Dermis microvascular lymphatic vessel endothelial cell (primary cell): ENCODE data around the gene CADM1. TPM values are rescaled to one million over a fixed set of nuclear protein-coding genes. Genes with fewer than 3 reads are reported as not detected.

Experiments
- DNase-seq, 2 donors: peaks; one replicate each; pipeline versions ENCODE4 v3.0.0 to v3.0.0-alpha.2; 2010; ENCODE audit warnings: low read depth in 2 of 2
- total RNA-seq: library from RNA; depleted of rRNA; stranded (reverse); fragments of >200 nt; gene quantifications from 2 replicates; pipeline ENCODE4 v1.2.1, GENCODE V29; 2014

Gene CADM1
- total RNA-seq, 1 donor from 2014 or later = 0.77 TPM

DNA sequence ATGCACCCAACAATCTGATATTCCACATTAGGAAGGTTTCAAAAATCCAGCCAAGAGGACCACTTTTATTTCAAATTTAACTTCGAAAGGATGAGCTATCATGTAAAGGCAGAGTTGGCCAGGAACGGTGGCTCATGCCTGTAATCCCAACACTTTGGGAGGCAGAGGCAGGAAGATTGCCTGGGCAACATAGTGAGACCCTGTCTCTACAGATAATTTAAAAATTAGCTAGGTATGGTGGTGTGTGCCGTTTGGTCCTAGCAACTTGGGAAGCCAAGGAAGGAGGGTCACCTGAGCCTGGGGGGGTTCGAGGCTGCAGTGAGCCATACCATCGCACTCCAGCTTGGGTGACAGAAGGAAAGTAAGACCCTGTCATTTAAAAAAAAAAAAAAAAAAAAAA lies 96.7 kb downstream of the CADM1 start:
- DNase-seq = no peak

DNA sequence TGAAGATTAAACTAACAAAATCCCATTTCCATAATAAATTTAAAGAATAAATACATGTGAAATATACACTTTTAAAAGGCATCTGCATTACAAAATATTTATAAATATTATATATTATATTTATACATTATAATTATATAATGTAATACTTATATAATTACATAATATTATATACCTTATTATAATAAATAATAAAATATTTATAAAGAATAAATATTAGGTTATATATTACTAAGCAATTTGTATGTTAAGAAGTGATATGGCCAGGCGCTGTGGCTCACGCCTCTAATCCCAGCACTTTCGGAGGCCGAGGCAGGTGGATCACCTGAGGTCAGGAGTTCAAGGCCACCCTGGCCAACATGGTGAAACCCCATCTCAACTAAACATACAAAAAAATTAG lies 97.8 kb downstream of the CADM1 start:
- DNase-seq = no peak

DNA sequence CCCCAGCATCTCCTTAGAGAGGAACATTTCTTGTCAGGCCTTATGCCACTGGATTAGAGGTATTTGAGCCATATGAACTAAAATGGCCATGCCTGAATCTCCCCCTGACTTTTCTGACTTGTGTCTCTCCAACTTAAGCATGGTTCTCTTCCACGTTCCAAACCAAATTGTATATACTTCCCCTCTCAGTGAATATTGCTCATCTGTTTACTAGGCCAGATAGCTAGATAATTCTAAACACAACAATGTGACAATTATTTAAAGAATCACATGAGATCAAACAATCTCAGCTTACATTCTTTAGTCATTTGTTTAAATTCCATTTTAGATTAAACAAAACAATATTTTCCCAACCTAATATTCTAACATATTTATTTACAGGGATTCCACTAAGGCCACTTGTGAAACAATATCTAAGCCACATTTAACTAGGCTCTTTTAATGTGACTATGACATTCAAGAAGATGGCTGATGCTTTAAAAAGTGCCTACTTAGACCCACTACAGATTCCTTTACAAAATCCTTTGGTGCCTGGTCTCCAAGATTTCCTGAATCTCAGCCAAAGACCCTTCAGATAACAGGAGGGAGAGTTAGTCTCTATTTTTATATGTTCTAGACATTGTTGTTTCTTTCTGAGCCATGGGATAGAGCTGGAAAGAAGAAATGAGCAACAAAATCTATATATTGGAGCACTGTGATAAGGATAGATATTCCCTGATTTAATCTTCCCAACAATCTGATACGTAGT lies 105.7 kb downstream of the CADM1 start:
- no peak for DNase-seq

DNA sequence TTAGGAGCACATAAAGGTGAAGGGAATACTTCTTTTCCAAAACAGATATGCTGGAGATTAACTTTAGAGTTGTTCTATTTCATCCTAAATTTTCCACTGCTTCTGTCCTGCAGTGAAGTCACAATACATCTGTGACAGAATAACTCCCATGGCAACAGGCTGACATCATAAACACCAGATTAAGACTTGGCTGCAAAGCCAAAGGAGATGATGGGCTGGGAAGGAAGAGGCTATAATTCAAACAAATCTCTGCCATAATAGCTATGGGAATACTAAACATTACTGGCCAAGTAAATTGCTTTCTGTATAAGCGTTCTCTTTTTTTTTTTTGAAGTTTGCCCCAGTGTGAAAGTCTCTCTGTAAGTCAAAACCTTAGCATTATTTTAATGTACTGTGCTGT lies 107.7 kb downstream of the CADM1 start:
- DNase-seq = no peak

DNA sequence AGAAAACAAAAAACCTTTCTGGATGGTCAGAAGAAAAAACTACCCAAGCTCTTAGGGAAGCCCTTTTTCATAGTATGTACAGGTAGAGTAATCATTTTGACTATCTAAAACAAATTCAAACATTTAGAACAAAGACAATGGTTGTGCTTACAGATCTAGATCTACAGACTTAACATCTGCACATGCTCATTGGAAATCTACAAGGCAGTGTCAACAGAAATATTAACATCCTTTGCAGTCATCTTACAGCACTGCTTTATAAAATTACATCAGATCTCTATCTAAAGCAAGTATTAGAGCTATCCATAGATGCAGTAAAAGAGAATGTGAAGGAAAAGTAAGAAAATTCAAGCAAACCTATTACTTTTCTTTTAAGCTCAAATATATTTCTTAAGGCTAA lies 110.3 kb downstream of the CADM1 start:
- no peak for DNase-seq

DNA sequence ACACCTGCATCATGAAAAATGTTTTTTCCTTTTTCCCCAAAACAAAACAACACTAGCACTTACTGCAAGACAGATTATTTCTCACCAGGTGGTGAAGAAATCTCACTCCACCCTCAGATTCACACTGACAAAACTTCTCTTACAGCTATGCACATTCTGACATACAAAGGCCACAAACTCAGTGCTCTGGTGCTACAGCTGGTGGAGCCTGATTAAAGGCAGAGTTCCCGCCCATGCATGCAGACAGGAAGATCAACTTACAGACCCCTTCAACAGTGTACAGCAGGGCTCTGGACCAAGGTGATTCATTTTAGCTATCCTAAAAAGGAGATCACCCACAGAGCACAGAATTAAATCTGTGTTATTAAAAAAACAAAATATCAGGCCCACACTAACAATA lies 112.6 kb downstream of the CADM1 start:
- DNase-seq = no peak

DNA sequence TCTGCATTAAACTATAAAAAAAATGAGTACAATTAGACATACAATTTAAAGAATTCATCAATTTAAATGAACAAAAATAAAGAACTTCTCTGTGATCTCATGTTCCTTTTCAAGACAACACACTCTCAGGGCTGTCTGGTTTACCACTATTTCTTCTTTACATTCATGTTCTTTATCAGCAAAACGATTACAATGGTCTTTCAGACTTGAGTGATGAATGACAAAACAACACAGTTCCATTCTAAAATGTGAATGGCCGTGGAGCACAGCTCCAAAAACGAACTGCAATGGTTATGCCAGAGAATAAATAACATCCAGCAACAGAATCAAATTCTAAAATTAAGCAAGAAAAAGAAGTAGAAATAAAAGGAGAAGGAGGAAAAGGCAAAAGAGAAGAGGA lies 113.1 kb downstream of the CADM1 start:
- no peak for DNase-seq

DNA sequence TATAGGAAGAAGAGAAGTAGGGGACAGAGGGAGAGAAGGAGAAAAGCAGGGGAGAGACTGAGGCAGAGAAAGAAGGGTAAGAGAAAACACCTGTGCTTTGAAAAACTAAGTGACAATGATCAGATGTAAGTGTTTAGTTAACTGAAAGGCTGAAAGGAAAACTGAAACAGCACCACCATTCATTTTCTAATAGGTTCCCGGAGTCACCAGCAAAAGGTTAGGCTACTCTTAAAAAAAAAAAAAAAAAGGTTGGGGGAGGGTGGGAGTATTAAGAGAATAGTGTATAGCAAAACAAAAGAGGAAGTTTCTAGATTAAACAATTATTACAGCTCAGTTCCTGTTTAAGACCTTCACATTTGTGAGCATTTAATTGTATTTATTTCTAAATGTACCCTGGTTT lies 113.8 kb downstream of the CADM1 start:
- DNase-seq = no peak

DNA sequence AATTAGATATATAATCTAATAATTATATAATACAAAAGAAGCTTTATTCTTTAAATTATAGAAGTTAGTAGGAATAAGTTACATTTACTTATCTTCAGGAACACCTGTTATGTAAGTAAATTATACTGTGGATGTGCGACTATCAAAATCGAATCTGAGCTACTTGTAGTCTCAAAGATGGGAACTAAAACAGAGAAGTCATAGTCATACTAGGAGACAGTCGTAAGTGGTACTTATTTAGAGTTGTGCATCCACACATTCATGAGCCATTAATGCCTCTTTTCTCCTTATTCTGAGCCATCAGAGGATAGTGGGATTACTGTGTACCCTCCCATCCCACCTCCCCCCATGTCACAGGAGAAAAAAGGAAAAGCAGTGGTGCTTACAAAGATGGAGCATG lies 114.4 kb downstream of the CADM1 start:
- DNase-seq = no peak

DNA sequence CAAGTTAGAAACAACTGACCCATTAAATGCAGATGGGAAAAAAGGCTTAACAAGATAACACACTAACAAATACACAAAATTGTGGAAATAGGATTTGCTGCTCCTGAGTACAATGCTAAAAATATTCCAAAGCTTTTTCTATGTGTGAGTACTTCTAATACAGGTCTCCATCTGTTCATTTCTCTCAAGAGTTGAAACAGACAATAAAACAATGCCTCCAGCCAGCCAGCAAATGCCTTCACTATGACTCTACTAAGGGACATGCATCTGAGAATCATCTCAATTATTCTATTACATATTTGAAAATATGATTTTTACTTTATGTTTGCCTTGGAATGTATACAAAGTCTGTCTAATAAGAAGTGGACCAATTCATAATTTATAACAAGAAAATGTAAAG lies 119.0 kb downstream of the CADM1 start:
- DNase-seq = no peak

DNA sequence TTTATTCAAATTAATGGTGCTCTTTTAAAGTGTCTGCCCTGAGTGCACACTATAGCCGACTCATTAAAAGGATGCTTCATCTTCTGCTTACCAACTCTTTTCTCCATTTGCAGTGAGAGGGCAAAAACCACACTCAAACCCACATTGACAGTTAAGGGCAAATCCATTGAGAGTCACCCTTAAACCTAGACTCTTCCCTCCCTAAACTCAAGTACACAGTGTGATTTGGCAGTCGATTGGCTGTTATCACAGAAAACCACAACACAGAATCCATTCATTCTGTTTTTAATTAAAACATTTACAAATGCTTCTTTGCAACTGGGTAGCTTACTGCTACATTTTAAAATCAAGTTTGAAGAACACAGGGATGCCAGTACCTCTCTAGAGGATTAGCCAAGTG lies 120.0 kb downstream of the CADM1 start:
- DNase-seq = no peak

DNA sequence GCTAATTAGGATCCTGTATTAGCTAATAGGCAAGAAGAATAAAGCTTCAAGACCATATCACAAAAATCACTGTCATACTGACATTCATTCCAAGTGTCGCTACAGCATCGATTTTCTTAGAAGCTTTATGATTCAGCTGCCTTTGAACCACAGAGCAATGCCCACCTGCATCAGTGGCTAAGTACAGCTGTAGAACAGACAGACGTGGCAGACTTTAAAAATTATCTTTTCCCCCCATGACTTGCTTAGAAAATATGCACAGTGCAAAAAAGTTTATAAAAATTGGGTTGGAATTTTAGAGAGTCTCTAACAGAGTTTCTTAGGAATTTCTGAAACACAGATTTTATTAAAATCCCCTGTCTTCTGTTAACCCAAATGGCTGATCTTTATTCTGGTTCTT lies 120.8 kb downstream of the CADM1 start:
- DNase-seq = no peak

DNA sequence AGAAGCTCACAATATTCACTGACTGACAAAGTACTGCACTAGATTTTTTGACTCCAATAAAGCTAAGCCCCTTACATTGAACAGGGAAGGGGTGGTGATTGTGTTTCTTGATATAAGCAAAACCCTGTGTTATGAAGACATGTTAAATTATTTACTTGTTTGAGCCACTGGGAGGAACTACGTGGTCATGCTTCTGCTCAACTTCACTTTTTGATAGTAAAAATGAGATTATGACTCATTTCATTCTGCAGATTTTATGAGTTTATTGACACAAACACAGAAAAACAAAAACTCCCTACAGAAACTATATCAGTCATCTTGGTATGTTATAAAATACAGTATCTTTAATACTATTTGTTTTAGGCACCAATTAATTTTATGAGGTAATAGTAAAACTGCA lies 124.7 kb downstream of the CADM1 start:
- no peak for DNase-seq

DNA sequence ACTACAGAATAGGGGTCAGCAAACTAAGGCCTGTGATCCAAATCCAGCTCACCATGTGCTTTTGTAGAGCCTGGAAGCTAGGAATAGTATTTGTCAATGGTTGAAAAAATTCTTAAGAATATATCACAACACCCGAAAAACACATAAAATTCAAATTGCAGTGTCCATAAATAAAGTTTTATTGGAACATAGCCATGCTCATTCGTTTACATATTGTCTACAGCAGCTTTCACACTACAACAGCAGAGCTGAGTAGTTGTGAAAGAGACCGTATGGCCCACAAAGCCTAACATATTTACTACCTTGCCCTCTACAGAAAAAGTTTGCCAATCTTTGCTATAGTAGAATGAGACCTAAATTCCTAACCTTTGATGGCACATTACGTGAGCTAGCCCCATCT lies 125.7 kb downstream of the CADM1 start:
- no peak for DNase-seq

DNA sequence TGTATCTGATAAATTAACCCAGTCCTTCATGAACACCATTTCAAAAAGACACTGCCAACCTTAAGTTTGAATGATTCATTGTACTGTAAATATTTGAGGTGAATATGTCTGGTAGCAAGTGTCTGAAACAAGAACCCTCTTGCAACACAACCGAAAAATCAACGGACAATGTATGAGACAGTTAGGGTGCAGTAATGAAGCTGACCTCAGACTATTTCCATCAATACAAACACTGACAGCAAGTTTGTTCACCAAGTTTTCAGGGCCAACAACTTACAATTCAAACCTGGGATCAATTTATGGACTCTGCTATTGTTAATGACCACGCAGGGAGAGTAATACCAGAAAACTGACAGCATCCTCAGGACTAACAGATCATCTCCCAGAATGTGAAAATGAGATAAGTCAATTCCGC lies 126.3 kb downstream of the CADM1 start:
- DNase-seq = no peak

DNA sequence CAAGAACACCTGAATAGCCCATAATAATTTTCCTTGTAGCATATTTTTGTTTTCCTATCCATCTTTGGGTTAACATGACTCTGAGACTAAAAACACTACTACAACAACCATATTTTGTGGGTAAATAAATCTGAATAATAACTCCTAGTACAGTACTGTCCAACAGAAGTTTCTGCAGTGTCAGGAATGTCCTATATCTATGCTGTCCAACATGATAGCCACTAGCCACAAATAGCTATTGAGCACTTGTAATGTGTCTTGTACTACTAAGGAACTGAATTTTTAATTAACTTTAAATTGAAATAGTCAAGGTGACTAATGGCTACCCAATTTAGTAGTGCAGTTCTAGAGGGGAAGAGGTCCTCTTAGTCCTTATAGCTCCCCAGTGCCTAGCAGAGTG lies 135.6 kb downstream of the CADM1 start:
- no peak for DNase-seq

DNA sequence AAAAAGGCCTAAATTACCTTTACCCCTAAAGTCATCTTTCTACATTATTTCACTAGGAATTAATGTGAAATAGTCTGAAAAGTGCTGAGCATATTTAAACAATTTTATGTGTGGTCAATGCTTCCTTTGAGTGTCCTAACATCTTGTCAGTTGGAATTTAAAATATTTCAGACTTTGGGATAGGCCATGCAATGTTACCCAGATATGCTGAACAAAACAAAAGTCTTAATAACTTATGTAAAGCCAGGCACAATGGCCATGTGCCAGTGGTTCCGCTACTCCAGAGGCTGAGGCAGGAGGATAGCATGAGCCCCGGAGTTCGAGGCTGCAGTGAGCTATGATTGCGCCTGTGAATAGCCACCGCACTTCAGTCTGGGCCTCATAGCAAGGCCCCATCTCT lies 137.4 kb downstream of the CADM1 start:
- DNase-seq = no peak

DNA sequence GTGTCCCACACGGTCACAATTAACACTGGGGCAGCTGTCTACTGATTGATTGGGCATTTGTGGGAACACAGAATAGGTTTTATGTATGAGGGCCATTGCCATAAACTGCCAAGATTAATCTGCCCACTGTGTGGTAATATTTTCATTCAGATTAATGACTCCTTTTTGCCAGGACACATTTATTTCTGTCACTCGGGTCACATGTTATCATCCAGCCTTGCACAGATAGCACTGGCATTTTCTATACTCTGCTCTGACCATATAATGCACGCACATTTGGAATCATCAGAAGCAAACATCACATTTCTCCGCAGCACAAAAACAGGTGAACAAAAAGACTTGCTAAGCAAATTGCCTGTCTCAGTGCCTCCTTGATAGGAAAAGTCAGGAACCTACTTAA lies 138.3 kb downstream of the CADM1 start:
- DNase-seq = no peak

DNA sequence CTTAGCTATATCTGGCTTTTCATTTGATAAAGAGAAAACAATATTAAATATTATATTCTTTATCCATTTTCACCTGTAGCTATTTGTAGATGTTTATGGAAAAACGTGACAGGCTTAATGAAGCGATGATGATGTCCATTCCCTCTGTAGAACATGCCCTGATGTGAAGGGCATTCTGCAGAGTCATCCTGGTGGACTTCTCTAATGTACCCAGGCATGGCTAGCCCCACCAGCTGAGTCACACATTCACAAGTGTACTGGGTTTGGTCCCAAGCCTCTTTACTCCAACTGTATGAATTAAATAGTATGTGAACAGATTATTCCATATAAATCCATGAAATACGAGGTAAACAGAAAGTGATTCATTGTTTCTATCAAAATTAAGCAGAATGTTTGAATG lies 139.3 kb downstream of the CADM1 start:
- no peak for DNase-seq

DNA sequence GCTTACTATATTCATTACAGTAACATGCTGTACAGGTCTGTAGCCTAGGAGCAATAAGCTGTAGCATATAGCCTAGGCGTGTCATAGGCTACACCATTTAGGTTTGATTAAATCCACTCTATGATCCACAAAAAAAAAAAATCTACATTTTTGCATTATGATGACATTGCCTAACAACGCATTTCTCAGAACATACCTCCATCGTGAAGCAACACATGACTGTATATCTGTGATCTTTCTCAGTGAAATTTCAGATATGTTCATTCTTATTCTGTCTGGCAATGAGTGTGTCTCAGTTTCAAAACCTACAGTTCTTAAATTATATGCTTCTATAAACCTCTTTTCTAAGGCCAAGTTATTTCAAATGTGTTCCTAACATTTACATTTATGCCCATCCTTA lies 140.3 kb downstream of the CADM1 start:
- DNase-seq = no peak

DNA sequence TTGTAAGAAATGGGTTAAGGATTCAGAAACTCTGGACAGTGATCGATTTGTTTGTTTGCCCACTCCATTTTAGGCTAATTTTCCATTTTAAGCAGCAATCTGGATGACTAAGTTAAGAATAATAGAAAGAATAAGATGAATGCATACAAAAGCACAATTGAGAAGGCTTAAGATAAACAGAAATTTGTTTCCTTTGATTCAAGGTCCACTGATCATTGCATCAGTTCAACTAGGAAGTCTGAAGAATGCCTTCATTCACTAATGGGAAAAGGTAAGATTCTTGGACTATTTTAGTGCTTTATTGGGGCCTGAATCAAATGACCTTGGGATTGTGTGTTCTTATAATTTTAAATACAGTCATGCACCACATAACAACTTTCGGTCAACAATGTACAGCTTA lies 140.8 kb downstream of the CADM1 start:
- DNase-seq = no peak

DNA sequence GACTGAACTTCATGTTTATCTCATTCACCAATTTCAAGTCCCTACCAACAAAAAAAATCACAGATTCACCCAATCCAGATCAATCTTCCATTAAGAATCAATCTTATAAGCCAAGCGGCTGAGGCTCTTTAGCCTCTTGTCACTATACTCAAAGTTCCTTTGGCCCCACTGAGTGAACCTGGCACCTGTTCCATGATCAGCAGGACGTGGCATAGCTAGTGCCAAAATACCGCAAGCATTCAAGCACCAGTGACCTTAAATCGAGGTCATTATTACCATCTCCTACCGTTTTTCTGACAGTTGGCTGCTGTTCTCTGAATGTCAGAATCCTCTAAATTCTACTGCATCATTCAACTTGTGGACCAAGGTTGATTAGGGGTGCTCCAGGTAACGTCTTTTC lies 141.2 kb downstream of the CADM1 start:
- no peak for DNase-seq

DNA sequence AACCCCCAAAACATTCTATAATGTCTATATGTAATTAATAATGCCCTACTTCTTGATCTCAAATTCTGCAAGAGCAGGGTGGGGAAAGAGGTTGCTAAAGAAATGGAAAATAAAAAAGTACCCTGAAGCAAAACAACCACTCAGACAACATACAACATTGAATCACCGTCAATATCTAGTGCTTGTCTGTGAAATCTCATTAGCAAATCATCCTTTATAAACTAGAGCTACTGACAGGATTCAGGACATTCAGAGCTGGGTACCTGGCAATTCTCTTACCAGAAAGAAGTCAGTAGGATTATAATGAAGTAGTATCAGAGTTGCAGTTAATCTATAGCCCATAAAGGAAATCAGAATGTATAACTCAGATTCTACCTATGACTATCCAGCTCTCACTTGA lies 143.2 kb downstream of the CADM1 start:
- DNase-seq = no peak

DNA sequence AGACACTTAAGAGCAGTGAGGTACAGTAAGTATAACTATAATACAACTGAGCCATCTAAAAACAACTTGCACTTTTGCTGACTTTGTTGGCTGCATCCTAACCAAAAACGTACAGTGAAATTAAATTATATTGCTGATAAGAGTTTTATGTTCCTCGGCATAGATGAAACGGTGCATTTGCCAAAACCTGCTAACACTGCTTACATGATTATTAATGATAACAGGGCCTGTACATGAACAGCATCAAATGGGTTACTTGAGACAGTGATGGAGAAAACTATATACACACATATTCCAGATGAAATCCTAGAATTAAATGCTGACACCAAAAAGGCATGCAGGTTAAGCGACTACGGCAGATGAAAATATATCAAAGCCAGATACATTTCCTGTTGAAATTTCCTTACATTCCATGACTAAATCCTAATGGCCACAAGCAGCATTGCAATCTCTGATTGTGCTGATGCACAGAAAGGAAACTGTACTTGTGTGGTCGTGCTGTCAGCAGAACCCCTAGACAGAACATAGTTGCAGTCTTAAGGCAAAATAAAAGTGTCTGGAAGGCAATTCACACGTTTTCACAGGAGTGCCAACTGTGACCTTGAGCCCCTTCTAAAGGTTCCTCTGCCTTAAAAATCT lies 143.9 kb downstream of the CADM1 start:
- no peak for DNase-seq
